Ovary (tissue), 3 donors: Measurements from ENCODE around the gene EEF2K.

Source experiments
- CTCF ChIP-seq, 3 donors: fragments of 450-650 bp in 2 of 3; fragments of 200-600 bp in 1 of 3; IDR thresholded peaks; one replicate each; pipeline versions ENCODE4 v1.5.1 to v1.8.0; 2016 to 2022; ENCODE audit warnings: antibody characterized with exemption in 3 of 3, mild to moderate bottlenecking in 1 of 3
- EP300 ChIP-seq: sonication (generic); formaldehyde crosslinking; IDR thresholded peaks from one replicate; pipeline ENCODE4 v1.6.1; 2017; ENCODE audit warnings: antibody characterized with exemption
- POLR2A ChIP-seq: fragments of 450-650 bp; IDR thresholded peaks from one replicate; pipeline ENCODE4 v1.6.1; 2017; ENCODE audit warnings: antibody characterized with exemption, mild to moderate bottlenecking, moderate library complexity
- donor health status: DM: no; HTN: no; CAD: no.

GRCh38 chr16:22285080-22285479, 79.0 kb downstream of the EEF2K start:
- TF ChIP-seq CTCF (IDR thresholded peaks at IDR 0.05) (no peak), POLR2A (no peak), EP300 (no peak)
